ENCODE data around the gene SLC39A11.
"Not testable (repeated sequence)": the region's sequence is repeated elsewhere in the genome, so short reads cannot be mapped to it uniquely, and the experiment has no call there.

SLC39A11 gene

DNA sequence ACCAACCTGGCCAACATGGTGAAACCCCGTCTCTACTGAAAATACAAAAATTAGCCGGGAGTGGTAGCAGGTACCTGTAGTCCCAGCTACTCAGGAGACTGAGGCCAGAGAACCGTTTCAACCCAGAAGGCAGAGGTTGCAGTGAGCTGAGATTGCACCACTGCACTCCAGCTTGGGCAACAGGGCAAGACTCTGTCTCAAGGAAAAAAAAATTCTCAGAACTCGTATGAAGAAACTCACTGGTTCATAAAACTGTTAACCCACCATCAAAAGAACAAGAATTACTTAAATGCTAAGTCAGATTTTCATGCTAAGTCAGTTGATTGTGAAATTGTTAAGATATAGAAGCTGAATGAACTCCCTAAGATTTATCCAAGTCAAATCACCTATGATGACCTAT lies 31.3 kb downstream of the SLC39A11 start:
- Histone ChIP-seq H3K27ac (ENCODE audit: low read depth, low read length) (no peak overlapping the region), H3K4me3 (ENCODE audit: low read depth, low read length) (no peak overlapping the region), H3K9me3 (ENCODE audit: control insufficient read depth, insufficient read depth, low read length) (no peaks in the 10 kb centered on the region), H3K27me3 (ENCODE audit: control insufficient read depth, insufficient read depth, low read length) (no peaks in the 10 kb centered on the region), H3K9ac (ENCODE audit: low read depth, low read length) (no peak overlapping the region), H3K36me3 (ENCODE audit: control insufficient read depth, insufficient read depth, low read length) (no peaks in the 10 kb centered on the region), H3K4me1 (ENCODE audit: control insufficient read depth, insufficient read depth, low read length) (no peaks in the 10 kb centered on the region)

DNA sequence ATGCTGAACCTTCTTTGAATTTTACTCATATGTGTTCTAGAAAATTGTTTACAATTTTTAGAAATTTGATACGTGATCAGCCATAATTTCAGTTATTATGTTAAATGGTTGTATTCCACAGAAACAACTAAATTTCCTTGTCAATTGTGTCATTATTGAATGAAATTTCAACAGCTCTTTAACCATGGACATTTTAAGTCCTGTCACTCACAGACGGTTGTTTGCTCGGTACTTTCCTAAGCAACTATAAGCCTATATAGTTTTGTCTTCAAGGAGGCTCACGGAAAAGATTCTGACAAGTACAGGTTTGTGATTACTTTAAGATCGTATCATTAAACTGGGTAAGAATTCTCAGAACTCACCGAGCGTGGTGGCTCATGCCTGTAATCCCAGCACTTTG lies 31.8 kb downstream of the SLC39A11 start:
- Histone ChIP-seq H3K36me3 (ENCODE audit: control insufficient read depth, insufficient read depth, low read length) (no peaks in the 10 kb centered on the region), H3K4me1 (ENCODE audit: control insufficient read depth, insufficient read depth, low read length) (no peaks in the 10 kb centered on the region), H3K4me3 (ENCODE audit: low read depth, low read length) (no peak overlapping the region), H3K27ac (ENCODE audit: low read depth, low read length) (no peak overlapping the region), H3K27me3 (ENCODE audit: control insufficient read depth, insufficient read depth, low read length) (no peaks in the 10 kb centered on the region), H3K9me3 (ENCODE audit: control insufficient read depth, insufficient read depth, low read length) (no peaks in the 10 kb centered on the region), H3K9ac (ENCODE audit: low read depth, low read length) (no peak overlapping the region)

DNA sequence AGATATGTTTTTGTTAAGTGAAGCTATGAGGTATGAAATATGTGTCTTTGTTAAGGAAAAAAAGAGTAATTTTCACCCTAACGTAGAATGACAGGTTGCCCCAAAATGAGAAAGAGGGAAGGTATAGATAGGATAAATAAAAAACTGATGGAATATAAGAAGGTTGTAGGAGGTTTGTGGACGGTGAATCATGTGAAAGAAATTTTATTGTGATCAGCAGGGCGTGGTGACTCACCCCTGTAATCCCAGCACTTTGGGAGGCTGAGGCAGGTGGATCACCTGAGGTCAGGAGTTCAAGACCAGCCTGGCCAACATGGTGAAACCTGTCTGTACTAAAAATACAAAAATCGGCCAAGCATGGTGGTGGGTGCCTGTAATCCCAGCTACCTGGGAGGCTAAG lies 32.8 kb downstream of the SLC39A11 start:
- not testable (repeated sequence) for H3K36me3 ChIP-seq (ENCODE audit: control insufficient read depth, insufficient read depth, low read length); H3K9me3 ChIP-seq (ENCODE audit: control insufficient read depth, insufficient read depth, low read length); H3K9ac ChIP-seq (ENCODE audit: low read depth, low read length); H3K27me3 ChIP-seq (ENCODE audit: control insufficient read depth, insufficient read depth, low read length); H3K27ac ChIP-seq (ENCODE audit: low read depth, low read length); H3K4me1 ChIP-seq (ENCODE audit: control insufficient read depth, insufficient read depth, low read length); H3K4me3 ChIP-seq (ENCODE audit: low read depth, low read length)

DNA sequence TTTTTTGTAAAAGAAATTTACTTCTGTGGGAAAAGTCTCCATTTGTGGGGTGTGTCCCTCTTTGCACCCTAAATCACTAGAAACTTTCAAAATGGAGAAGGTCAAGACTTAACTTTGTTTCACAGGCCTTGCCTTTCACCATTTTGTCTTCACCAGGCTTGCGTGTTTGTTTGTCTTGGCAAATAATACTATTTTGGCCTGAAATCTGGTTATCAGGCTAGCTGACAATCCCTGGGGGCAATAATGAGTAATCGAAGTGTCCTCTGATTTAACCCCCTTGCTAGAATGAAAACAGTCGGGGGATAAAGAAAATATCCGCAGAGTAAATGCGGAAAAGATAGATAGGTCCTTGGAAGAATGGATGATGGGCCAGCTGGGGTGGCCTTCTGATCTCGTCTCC lies 34.5 kb downstream of the SLC39A11 start:
- no peak overlapping the region for H3K9ac ChIP-seq (ENCODE audit: low read depth, low read length)
- H3K27ac ChIP-seq (ENCODE audit: low read depth, low read length) = no peak overlapping the region
- H3K4me3 ChIP-seq (ENCODE audit: low read depth, low read length) = no peak overlapping the region
- H3K9me3 ChIP-seq (ENCODE audit: control insufficient read depth, insufficient read depth, low read length) = no peaks in the 10 kb centered on the region
- no peaks in the 10 kb centered on the region for H3K36me3 ChIP-seq (ENCODE audit: control insufficient read depth, insufficient read depth, low read length)
- H3K27me3 ChIP-seq (ENCODE audit: control insufficient read depth, insufficient read depth, low read length) = no peaks in the 10 kb centered on the region
- no peaks in the 10 kb centered on the region for H3K4me1 ChIP-seq (ENCODE audit: control insufficient read depth, insufficient read depth, low read length)

DNA sequence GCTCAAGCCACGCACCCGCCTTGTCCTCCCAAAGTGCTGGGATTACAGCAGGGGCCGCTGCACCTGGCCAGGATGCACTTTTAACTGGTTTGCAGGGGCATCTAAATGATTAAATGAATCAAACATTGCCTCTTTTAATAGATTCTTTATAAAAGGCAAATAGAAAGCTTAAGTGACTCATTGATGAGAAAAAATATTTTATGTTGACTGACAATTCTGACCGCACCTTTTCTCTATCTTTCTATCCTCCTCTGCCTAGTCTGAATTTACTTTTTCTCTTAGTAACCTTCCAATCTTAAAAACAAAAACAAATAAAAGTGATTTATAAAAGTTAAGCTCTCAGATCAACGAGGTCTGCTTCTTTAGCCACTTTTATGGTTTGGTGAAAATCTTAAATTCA lies 35.3 kb downstream of the SLC39A11 start:
- Histone ChIP-seq H3K4me3 (ENCODE audit: low read depth, low read length) (no peak overlapping the region), H3K9ac (ENCODE audit: low read depth, low read length) (no peak overlapping the region), H3K27me3 (ENCODE audit: control insufficient read depth, insufficient read depth, low read length) (no peaks in the 10 kb centered on the region), H3K9me3 (ENCODE audit: control insufficient read depth, insufficient read depth, low read length) (no peaks in the 10 kb centered on the region), H3K36me3 (ENCODE audit: control insufficient read depth, insufficient read depth, low read length) (no peaks in the 10 kb centered on the region), H3K4me1 (ENCODE audit: control insufficient read depth, insufficient read depth, low read length) (no peaks in the 10 kb centered on the region), H3K27ac (ENCODE audit: low read depth, low read length) (no peak overlapping the region)

DNA sequence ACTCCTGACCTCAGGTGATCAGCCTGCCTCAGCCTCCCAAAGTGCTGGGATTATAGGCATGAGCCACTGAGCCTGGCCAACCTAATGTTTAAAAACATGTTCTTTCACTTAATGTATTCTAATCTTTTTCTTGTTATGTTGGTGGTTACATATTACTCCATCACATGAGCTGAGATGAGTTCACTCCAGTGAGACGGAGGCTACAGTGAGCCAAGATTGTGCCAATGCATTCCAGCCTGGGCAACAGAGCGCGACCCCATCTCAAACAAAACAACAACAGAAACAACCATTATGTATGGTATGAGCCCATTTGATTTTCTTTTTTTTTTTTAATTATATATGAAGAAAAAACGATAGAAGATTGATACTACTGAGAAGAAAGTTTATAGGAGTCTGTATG lies 39.6 kb downstream of the SLC39A11 start:
- Histone ChIP-seq H3K27ac (ENCODE audit: low read depth, low read length) (no peak overlapping the region), H3K9ac (ENCODE audit: low read depth, low read length) (no peak overlapping the region), H3K4me3 (ENCODE audit: low read depth, low read length) (no peak overlapping the region), H3K4me1 (ENCODE audit: control insufficient read depth, insufficient read depth, low read length) (no peaks in the 10 kb centered on the region), H3K9me3 (ENCODE audit: control insufficient read depth, insufficient read depth, low read length) (no peaks in the 10 kb centered on the region), H3K27me3 (ENCODE audit: control insufficient read depth, insufficient read depth, low read length) (no peaks in the 10 kb centered on the region), H3K36me3 (ENCODE audit: control insufficient read depth, insufficient read depth, low read length) (no peaks in the 10 kb centered on the region)

DNA sequence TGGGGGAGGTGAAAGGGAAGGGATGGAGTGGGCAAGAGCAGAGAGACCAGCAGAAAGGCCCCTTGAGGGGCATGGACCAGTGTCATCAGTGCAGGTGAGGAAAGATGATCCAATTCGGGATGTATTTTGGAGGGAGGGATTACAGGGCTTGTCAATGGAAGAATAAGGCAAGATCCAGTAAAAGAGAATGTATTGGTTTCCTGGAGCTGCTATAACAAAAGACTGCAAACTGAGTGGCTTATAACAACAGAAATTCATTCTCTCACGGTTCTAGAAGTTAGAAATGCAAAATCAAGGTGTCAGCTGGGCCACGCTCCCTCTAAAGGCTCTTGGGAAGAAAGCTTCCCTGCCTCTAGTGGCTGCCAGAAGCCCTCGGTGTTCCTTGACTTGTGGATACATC lies 41.7 kb downstream of the SLC39A11 start:
- H3K36me3 ChIP-seq (ENCODE audit: control insufficient read depth, insufficient read depth, low read length) = no peaks in the 10 kb centered on the region
- H3K9me3 ChIP-seq (ENCODE audit: control insufficient read depth, insufficient read depth, low read length) = no peaks in the 10 kb centered on the region
- H3K4me1 ChIP-seq (ENCODE audit: control insufficient read depth, insufficient read depth, low read length) = no peaks in the 10 kb centered on the region
- H3K9ac ChIP-seq (ENCODE audit: low read depth, low read length) = no peak overlapping the region
- no peak overlapping the region for H3K4me3 ChIP-seq (ENCODE audit: low read depth, low read length)
- H3K27ac ChIP-seq (ENCODE audit: low read depth, low read length) = no peak overlapping the region
- no peaks in the 10 kb centered on the region for H3K27me3 ChIP-seq (ENCODE audit: control insufficient read depth, insufficient read depth, low read length)

DNA sequence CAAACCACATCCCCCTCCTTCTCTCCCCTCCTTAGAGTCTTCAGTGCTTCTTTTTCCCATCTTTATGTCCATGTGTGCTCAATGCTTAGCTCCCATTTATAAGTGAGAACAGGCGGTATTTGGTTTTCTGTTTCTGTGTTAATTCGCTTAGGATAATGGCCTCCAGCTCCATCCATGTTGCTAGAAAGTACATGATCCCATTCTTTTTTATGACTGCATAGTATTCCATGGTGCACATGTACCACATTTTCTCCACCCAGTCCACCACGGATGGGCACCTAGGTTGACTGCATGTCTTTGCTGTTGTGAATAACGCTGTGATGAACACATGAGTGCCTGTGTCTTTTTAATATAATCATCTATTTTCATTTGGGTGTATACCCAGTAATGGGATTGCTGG lies 44.3 kb downstream of the SLC39A11 start:
- Histone ChIP-seq H3K4me1 (ENCODE audit: control insufficient read depth, insufficient read depth, low read length) (no peaks in the 10 kb centered on the region), H3K9me3 (ENCODE audit: control insufficient read depth, insufficient read depth, low read length) (no peaks in the 10 kb centered on the region), H3K27ac (ENCODE audit: low read depth, low read length) (no peak overlapping the region), H3K4me3 (ENCODE audit: low read depth, low read length) (no peak overlapping the region), H3K9ac (ENCODE audit: low read depth, low read length) (no peak overlapping the region), H3K27me3 (ENCODE audit: control insufficient read depth, insufficient read depth, low read length) (no peaks in the 10 kb centered on the region), H3K36me3 (ENCODE audit: control insufficient read depth, insufficient read depth, low read length) (no peaks in the 10 kb centered on the region)

DNA sequence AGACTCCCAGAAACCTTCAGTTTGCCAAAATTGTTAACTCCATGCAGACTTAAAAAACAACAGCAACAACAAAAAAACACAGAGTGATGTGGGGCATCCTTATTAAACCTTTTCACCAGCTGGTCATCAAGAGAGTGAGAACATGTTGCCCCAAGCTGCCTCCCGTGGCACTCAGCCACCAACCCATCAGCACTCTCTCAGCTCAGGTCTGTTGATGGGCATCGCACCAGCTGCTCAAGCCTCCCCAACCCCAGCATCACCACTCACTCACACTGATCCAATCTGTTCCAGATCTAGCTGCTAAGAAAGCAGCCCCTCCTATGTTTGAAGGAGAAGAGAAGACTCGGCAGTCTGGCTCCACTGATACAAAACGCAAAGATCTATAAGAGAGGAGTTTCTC lies 46.8 kb downstream of the SLC39A11 start:
- Histone ChIP-seq H3K4me1 (ENCODE audit: control insufficient read depth, insufficient read depth, low read length) (no peaks in the 10 kb centered on the region), H3K27me3 (ENCODE audit: control insufficient read depth, insufficient read depth, low read length) (no peaks in the 10 kb centered on the region), H3K27ac (ENCODE audit: low read depth, low read length) (no peak overlapping the region), H3K4me3 (ENCODE audit: low read depth, low read length) (no peak overlapping the region), H3K9ac (ENCODE audit: low read depth, low read length) (no peak overlapping the region), H3K9me3 (ENCODE audit: control insufficient read depth, insufficient read depth, low read length) (no peaks in the 10 kb centered on the region), H3K36me3 (ENCODE audit: control insufficient read depth, insufficient read depth, low read length) (no peaks in the 10 kb centered on the region)

DNA sequence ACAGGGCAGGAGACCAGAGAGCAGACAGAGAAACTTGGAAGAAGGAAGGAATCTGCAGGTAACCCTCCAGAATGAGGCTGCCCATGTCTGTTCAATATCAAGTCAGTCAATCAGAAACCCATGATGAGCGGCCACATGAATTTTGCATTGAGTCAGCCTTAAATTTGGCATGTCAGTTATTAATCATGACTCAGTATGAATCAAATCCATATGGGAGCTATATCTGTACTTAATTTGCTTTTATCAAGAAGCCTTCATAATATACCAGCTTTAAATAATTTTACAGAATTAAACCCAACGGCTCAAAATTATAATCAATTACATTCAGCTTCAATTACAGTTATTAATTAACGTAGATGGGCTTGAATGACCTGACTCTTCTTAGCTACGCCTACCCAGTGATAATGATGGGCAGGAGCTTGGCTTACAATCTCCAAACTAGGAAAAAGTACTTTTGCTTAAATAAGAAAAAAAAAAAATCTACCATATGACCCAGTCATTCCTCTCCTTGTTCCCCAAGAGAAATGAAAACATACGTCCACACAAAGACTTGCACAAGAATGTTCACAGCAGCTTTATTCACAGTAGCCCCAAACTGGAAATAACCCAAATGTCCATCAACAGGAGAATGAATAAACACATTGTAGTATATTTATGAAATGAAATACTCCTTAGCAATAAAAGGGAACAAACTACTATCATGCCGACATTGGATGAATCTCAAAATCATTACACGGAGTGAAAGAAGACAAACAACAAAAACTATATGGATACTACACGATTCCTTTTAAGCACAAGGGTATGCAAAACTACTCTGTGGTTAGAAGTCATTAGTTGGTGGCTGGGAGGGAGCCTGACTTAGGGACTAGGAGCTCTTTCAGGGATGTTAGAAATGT lies 48.6 kb downstream of the SLC39A11 start:
- Histone ChIP-seq H3K27ac (ENCODE audit: low read depth, low read length) (no peak overlapping the region), H3K4me1 (ENCODE audit: control insufficient read depth, insufficient read depth, low read length) (no peaks in the 10 kb centered on the region), H3K9me3 (ENCODE audit: control insufficient read depth, insufficient read depth, low read length) (no peaks in the 10 kb centered on the region), H3K36me3 (ENCODE audit: control insufficient read depth, insufficient read depth, low read length) (no peaks in the 10 kb centered on the region), H3K27me3 (ENCODE audit: control insufficient read depth, insufficient read depth, low read length) (no peaks in the 10 kb centered on the region), H3K4me3 (ENCODE audit: low read depth, low read length) (no peak overlapping the region), H3K9ac (ENCODE audit: low read depth, low read length) (no peak overlapping the region)

DNA sequence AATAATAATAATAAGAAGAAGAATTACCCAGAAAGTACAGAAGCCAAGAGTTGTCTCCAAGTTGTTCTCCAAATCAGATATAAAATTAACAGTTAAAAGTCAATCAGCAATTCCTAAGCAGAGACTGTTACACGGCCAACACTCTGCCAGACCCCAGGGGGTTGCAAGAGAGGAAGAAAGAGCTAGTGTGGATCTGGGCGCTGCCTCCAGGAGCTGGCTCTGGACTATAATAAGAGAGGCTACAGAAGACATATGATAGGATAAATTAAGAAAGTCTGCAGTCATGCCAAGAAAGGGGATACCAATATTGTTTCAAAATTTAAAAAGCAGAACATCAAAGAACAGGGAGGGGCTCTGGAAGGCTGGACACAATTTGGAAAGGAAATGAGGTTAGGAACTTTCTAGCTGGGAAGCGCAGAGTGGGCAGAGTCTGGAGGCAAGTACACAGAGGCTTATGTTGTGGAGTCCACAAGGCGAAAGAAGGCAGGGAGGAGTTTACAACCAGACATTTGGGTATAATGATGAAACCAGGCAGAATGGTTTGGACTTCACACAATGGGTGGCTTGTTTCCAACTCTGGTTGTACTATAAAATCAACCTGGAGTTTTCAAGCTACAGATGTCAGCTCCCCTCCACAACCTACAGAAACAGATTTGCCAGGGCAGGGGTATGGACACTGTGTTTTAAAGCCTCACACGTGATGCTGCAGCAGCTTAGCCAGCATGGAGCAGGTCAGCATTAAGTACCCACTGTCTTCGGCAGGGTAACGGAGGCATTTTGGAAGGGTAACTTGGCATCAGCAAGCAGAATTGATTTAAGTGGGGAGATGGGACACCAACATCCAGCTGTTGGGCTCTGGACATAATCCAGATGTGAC lies 49.4 kb downstream of the SLC39A11 start:
- no peaks in the 10 kb centered on the region for H3K9me3 ChIP-seq (ENCODE audit: control insufficient read depth, insufficient read depth, low read length)
- H3K27me3 ChIP-seq (ENCODE audit: control insufficient read depth, insufficient read depth, low read length) = no peaks in the 10 kb centered on the region
- H3K27ac ChIP-seq (ENCODE audit: low read depth, low read length) = no peak overlapping the region
- H3K4me3 ChIP-seq (ENCODE audit: low read depth, low read length) = no peak overlapping the region
- no peak overlapping the region for H3K9ac ChIP-seq (ENCODE audit: low read depth, low read length)
- H3K36me3 ChIP-seq (ENCODE audit: control insufficient read depth, insufficient read depth, low read length) = no peaks in the 10 kb centered on the region
- H3K4me1 ChIP-seq (ENCODE audit: control insufficient read depth, insufficient read depth, low read length) = no peaks in the 10 kb centered on the region

Data from HUES48 (cell line).